SU-DHL-6 (cell line): ENCODE measurements around the gene CCDC88C.
A peak's percentile ranks its signal among the peaks of the same experiment; 100 is the strongest.

Source experiments
- H2AFZ ChIP-seq: fragments of 200-600 bp; sonication (generic); 2 replicates; pipeline ENCODE4 v1.6.1; 2014; ENCODE audit warnings: low read depth, mild to moderate bottlenecking, moderate library complexity, mixed read lengths, antibody characterized with exemption, low read length; ENCODE audit not compliant: severe bottlenecking
- H3F3A ChIP-seq: fragments of 200-600 bp; shearing (Covaris generic); 2 replicates; pipeline ENCODE4 v1.6.0; 2016; ENCODE audit warnings: antibody characterized with exemption, mild to moderate bottlenecking; ENCODE audit not compliant: insufficient read depth
- H3K27ac ChIP-seq: fragments of 200-600 bp; sonication (generic); 2 replicates; pipeline ENCODE4 v1.5.1; 2016; ENCODE audit warnings: low read depth, mild to moderate bottlenecking, low read length, moderate library complexity, mixed read lengths
- H3K27me3 ChIP-seq: fragments of 200-600 bp; sonication (generic), shearing (Covaris generic); 2 replicates; pipeline ENCODE4 v1.6.0; 2014; ENCODE audit warnings: mild to moderate bottlenecking, low read length
- H3K36me3 ChIP-seq: fragments of 200-600 bp; sonication (generic); 2 replicates; pipeline ENCODE4 v1.6.1; 2014; ENCODE audit warnings: mild to moderate bottlenecking, low read length, mixed read lengths
- H3K4me2 ChIP-seq: fragments of 300-600, 200-600 bp; shearing (Covaris generic), sonication (generic); 2 replicates; pipeline ENCODE4 v1.6.0; 2014; ENCODE audit warnings: low read length, low read depth, mild to moderate bottlenecking; ENCODE audit not compliant: poor library complexity, severe bottlenecking
- H3K4me3 ChIP-seq: fragments of 200-600 bp; sonication (generic); 2 replicates; pipeline ENCODE4 v1.5.1; 2014; ENCODE audit warnings: antibody characterized with exemption, low read length, mild to moderate bottlenecking, mixed read lengths; ENCODE audit not compliant: insufficient read depth, poor library complexity, severe bottlenecking
- H3K79me2 ChIP-seq: fragments of 200-600 bp; sonication (generic); 2 replicates; pipeline ENCODE4 v1.6.1; 2014; ENCODE audit warnings: mild to moderate bottlenecking, low read length, moderate library complexity; ENCODE audit not compliant: insufficient read depth
- H3K9ac ChIP-seq: fragments of 200-600 bp; sonication (generic); 2 replicates; pipeline ENCODE4 v1.7.0; 2014; ENCODE audit warnings: mild to moderate bottlenecking, low read length
- H3K9me2 ChIP-seq: fragments of 200-600 bp; sonication (generic); replicated peaks from 2 replicates; pipeline ENCODE4 v1.6.1; 2014; ENCODE audit warnings: low read length; ENCODE audit not compliant: insufficient read depth
- H3K9me3 ChIP-seq: fragments of 200-600 bp; sonication (generic); 2 replicates; pipeline ENCODE4 v1.6.1; 2014; ENCODE audit warnings: low read length, mixed read lengths; ENCODE audit not compliant: insufficient read depth
- H4K20me1 ChIP-seq: fragments of 200-600 bp; sonication (generic); 2 replicates; pipeline ENCODE4 v1.6.1; 2014; ENCODE audit warnings: low read depth, mild to moderate bottlenecking, antibody characterized with exemption, low read length, moderate library complexity, mixed read lengths
- CTCF ChIP-seq: fragments of 200-600 bp; sonication (generic); IDR thresholded peaks from one replicate; pipeline ENCODE4 v1.5.1; 2017; ENCODE audit warnings: antibody characterized with exemption, mild to moderate bottlenecking, low read length, moderate library complexity; ENCODE audit not compliant: insufficient read depth, poor library complexity, severe bottlenecking
- EZH2phosphoT487 ChIP-seq: fragments of 200-600 bp; sonication (generic), shearing (Covaris generic); conservative IDR thresholded peaks from 2 replicates; pipeline ENCODE4 v1.6.1; 2018; ENCODE audit warnings: mild to moderate bottlenecking, antibody characterized with exemption, low read length, moderate library complexity, mixed read lengths

The CCDC88C gene

GRCh38 chr14:91394105-91395081 lies 23.2 kb downstream of the CCDC88C start:
- TF ChIP-seq EZH2phosphoT487 = no peak
- TF ChIP-seq CTCF = no peak
- Histone ChIP-seq H3K9ac (no peak overlapping the region), H3K9me2 (no peaks in the 10 kb centered on the region), H3K79me2 (peaks cover 100% of the 10 kb centered on the region), H3K36me3 (no peaks in the 10 kb centered on the region), H3K9me3 (no peaks in the 10 kb centered on the region), H3F3A (peaks cover 7% of the 10 kb centered on the region), H3K4me3 (no peak overlapping the region), H3K27me3 (no peaks in the 10 kb centered on the region), H2AFZ (no peak overlapping the region), H3K27ac (peak overlapping the region; percentile 11; the same call in 1 of the 2 replicates), H3K4me2 (no peak overlapping the region), H4K20me1 (peaks cover 23% of the 10 kb centered on the region)

- no peak for TF ChIP-seq CTCF
- no peak for TF ChIP-seq EZH2phosphoT487
- H4K20me1 ChIP-seq = peaks cover 37% of the 10 kb centered on the region
Measured at GRCh38 chr14:91392623-91393303, 24.9 kb downstream of the CCDC88C start.

DNA sequence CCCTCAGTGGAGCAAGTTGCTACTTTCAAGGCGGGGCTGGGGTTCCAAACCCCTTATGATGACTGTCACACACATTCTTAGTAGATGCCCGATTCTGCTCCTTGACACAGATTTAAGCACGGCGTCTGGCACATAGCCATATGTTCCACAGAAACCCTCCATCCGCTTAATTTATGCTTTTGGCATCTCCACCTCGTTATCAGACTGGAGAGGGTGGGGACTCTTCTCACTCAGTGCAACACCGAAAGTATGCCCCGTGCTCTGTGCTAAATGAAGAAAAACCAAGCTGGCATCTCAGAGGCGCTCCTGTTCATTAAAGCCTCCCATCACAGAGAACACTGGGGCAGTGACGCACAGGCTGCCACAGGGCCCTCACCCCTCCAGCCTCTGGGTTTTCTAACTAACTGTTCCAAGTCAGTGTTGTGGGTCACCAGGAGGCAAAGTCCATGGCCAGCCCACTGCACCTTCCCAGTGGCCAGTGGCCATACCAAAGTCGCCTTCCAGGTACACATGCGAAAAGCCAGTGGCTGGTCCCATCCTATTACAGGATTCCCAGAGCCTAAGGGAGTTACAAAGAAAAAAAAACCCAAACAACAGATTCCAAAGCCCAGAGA lies 27.3 kb downstream of the CCDC88C start:
- no peak overlapping the region for H3K4me3 ChIP-seq
- H3K4me2 ChIP-seq = no peak overlapping the region
- peaks cover 100% of the 10 kb centered on the region for H3K79me2 ChIP-seq
- H3K9ac ChIP-seq = no peak overlapping the region
- no peaks in the 10 kb centered on the region for H3K9me2 ChIP-seq
- no peaks in the 10 kb centered on the region for H3K27me3 ChIP-seq
- peaks cover 40% of the 10 kb centered on the region for H4K20me1 ChIP-seq
- no peak overlapping the region for H2AFZ ChIP-seq
- no peaks in the 10 kb centered on the region for H3K36me3 ChIP-seq
- H3K27ac ChIP-seq = no peak overlapping the region
- H3K9me3 ChIP-seq = no peaks in the 10 kb centered on the region
- TF ChIP-seq CTCF (no peak), EZH2phosphoT487 (no peak)
- no peaks in the 10 kb centered on the region; the same call in 1 of the 2 replicates for H3F3A ChIP-seq

More at GRCh38 chr14:91392623-91393303, 24.9 kb downstream of the CCDC88C start:
- H3K27me3 ChIP-seq = no peaks in the 10 kb centered on the region
- H3K36me3 ChIP-seq = no peaks in the 10 kb centered on the region
- peaks cover 2% of the 10 kb centered on the region; the same call in 1 of the 2 replicates for H3F3A ChIP-seq
- no peaks in the 10 kb centered on the region for H3K9me3 ChIP-seq
- H3K9ac ChIP-seq = no peak overlapping the region
- H3K4me3 ChIP-seq = no peak overlapping the region
- H2AFZ ChIP-seq = no peak overlapping the region
- H3K9me2 ChIP-seq = no peaks in the 10 kb centered on the region
- H3K79me2 ChIP-seq = peaks cover 100% of the 10 kb centered on the region
- H3K4me2 ChIP-seq = no peak overlapping the region
- no peak overlapping the region for H3K27ac ChIP-seq
